Keratinocyte (primary cell): Measurements from ENCODE around the gene UBASH3B. TPM values are rescaled to one million over a fixed set of nuclear protein-coding genes. Genes with fewer than 3 reads are reported as not detected.

Source experiments
- DNase-seq: peaks from one replicate; pipeline ENCODE4 v3.0.0-alpha.2; 2011; ENCODE audit warnings: low read depth, missing footprints, low spot score
- FAIRE-seq: peaks from 2 replicates; lab custom pipeline; 2011; peaks lifted over from hg19 to GRCh38; lab: Jason Lieb, UNC
- H2AFZ ChIP-seq: 2 replicates; pipeline ENCODE4 v1.6.0; 2012; ENCODE audit warnings: low read length, control low read depth, inconsistent platforms; ENCODE audit not compliant: control insufficient read depth
- H3K27ac ChIP-seq: 2 replicates; pipeline ENCODE4 v1.5.1; 2011; ENCODE audit warnings: low read length; ENCODE audit not compliant: control insufficient read depth, insufficient read depth
- H3K27me3 ChIP-seq: 3 replicates; pipeline ENCODE4 v1.6.0; 2011; ENCODE audit warnings: low read length; ENCODE audit not compliant: control insufficient read depth, insufficient read depth; ENCODE audit errors: extremely low read depth
- H3K36me3 ChIP-seq, 2 experiments: 2 replicates in 1 of 2; 3 replicates in 1 of 2; pipeline ENCODE4 v1.5.1; 2011; ENCODE audit warnings: low read length in 2 of 2, mild to moderate bottlenecking in 1 of 2; ENCODE audit not compliant: control insufficient read depth in 2 of 2, insufficient read depth in 2 of 2; ENCODE audit errors: extremely low read depth in 1 of 2
- H3K4me1 ChIP-seq: 3 replicates; pipeline ENCODE4 v1.5.1; 2011; ENCODE audit warnings: low read length; ENCODE audit not compliant: control insufficient read depth, insufficient read depth; ENCODE audit errors: extremely low read depth
- H3K4me2 ChIP-seq: 3 replicates; pipeline ENCODE4 v1.6.0; 2011; ENCODE audit warnings: low read depth, low read length; ENCODE audit not compliant: control insufficient read depth, insufficient read depth; ENCODE audit errors: extremely low read depth
- H3K4me3 ChIP-seq, 3 experiments: fragments of 200-600 bp in 1 of 3; sonication (generic) in 1 of 3; 2 replicates in 2 of 3; 3 replicates in 1 of 3; pipeline ENCODE4 v1.5.1; 2011 to 2016; ENCODE audit warnings: low read length in 3 of 3, mild to moderate bottlenecking in 3 of 3, control low read depth in 2 of 3, inconsistent platforms in 1 of 3, low read depth in 1 of 3, mixed read lengths in 1 of 3, mixed run types in 1 of 3, moderate library complexity in 1 of 3; ENCODE audit not compliant: control insufficient read depth in 2 of 3, insufficient read depth in 2 of 3; ENCODE audit errors: extremely low read depth in 1 of 3
- H3K79me2 ChIP-seq: 2 replicates; pipeline ENCODE4 v1.6.0; 2012; ENCODE audit warnings: low read length; ENCODE audit not compliant: control insufficient read depth, insufficient read depth
- H3K9ac ChIP-seq: 3 replicates; pipeline ENCODE4 v1.6.0; 2011; ENCODE audit warnings: low read length; ENCODE audit not compliant: control insufficient read depth, insufficient read depth; ENCODE audit errors: extremely low read depth
- H3K9me1 ChIP-seq: 3 replicates; pipeline ENCODE4 v1.6.0; 2011; ENCODE audit warnings: low read length; ENCODE audit not compliant: control insufficient read depth, insufficient read depth; ENCODE audit errors: extremely low read depth
- H3K9me3 ChIP-seq: 2 replicates; pipeline ENCODE4 v1.5.1; 2012; ENCODE audit warnings: low read depth, low read length; ENCODE audit not compliant: control insufficient read depth
- H4K20me1 ChIP-seq: 3 replicates; pipeline ENCODE4 v1.6.0; 2011; ENCODE audit warnings: low read length; ENCODE audit not compliant: control insufficient read depth, insufficient read depth; ENCODE audit errors: extremely low read depth
- EZH2 ChIP-seq: IDR thresholded peaks from one replicate; pipeline ENCODE4 v1.6.1; 2012; ENCODE audit warnings: inconsistent platforms, mild to moderate bottlenecking, low read length, moderate library complexity
- dilution Hi-C: fragments of 300-500 bp; cut with MboI; formaldehyde crosslinking; loops from one replicate; pipeline ENCODE4 v1.7.0; 2020; ENCODE audit warnings: low sequenced_read_pairs; ENCODE audit not compliant: extremely low pct_ligation_motif_present
- polyA plus RNA-seq, 5 experiments: library from polyadenylated mRNA; depleted of rRNA in 3 of 5; stranded (reverse) in 3 of 5; stranded (forward) in 1 of 5; unstranded in 1 of 5; fragments of >200 nt; gene quantifications; 1 replicate in 1 of 5; 2 replicates in 3 of 5; 3 replicates in 1 of 5; pipeline versions ENCODE4 v1.2.1 to v1.2.3, GENCODE V29; 2011 to 2012; ENCODE audit warnings: missing spikeins in 2 of 5, low read depth in 1 of 5, low replicate concordance in 1 of 5
- TF ChIP-seq, protein P1 (sequence below), 3 experiments: IDR thresholded peaks in 1 of 3; conservative IDR thresholded peaks in 1 of 3; optimal IDR thresholded peaks in 1 of 3; 2 replicates in 2 of 3; 3 replicates in 1 of 3; pipeline versions ENCODE3 to v1.5.1; 2011; ENCODE audit warnings: low read length in 3 of 3, mild to moderate bottlenecking in 3 of 3, moderate library complexity in 2 of 3, control low read depth in 1 of 3, inconsistent platforms in 1 of 3; ENCODE audit not compliant: insufficient read depth in 2 of 3; ENCODE audit errors: extremely low read depth in 1 of 3

Gene UBASH3B
- polyA plus RNA-seq, 1 donor (not counting 4 experiments of a cell fraction or from before 2014, with no cell fraction given) = 25.0 TPM

DNA sequence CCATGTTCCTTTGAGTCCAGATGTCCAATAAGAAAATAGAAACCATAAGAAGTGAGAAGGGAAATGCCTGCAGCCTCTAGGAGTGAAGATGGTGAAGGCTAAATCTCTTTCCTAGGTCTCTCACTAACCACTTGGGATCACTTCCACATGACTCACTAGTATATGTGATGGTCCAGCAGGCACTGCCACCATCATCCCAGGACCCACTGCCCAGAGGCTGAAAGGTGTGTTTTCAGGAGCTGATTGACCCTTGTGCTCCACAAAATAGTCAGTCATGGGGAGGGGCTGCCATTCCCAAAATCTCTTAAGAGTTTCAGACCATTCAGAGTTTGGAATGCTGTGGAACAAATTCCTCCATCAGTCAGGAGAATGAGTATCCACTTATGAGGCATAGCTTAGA is 22.9 kb downstream of the UBASH3B start:
- Histone ChIP-seq H3K36me3 (peaks cover 3 to 4% of the 10 kb centered on the region in 2 experiments), H4K20me1 (peaks cover 4% of the 10 kb centered on the region), H3K27ac (no peak overlapping the region), H3K9me1 (peaks cover 4% of the 10 kb centered on the region), H3K27me3 (no peaks in the 10 kb centered on the region), H2AFZ (no peak overlapping the region), H3K9me3 (no peaks in the 10 kb centered on the region), H3K4me1 (peaks cover 13% of the 10 kb centered on the region), H3K9ac (no peak overlapping the region), H3K79me2 (peaks cover 71% of the 10 kb centered on the region), H3K4me3 (no peak overlapping the region), H3K4me2 (no peak overlapping the region)
- no peak for DNase-seq
- dilution Hi-C loops = no loop called here
- TF ChIP-seq, protein P1, sequence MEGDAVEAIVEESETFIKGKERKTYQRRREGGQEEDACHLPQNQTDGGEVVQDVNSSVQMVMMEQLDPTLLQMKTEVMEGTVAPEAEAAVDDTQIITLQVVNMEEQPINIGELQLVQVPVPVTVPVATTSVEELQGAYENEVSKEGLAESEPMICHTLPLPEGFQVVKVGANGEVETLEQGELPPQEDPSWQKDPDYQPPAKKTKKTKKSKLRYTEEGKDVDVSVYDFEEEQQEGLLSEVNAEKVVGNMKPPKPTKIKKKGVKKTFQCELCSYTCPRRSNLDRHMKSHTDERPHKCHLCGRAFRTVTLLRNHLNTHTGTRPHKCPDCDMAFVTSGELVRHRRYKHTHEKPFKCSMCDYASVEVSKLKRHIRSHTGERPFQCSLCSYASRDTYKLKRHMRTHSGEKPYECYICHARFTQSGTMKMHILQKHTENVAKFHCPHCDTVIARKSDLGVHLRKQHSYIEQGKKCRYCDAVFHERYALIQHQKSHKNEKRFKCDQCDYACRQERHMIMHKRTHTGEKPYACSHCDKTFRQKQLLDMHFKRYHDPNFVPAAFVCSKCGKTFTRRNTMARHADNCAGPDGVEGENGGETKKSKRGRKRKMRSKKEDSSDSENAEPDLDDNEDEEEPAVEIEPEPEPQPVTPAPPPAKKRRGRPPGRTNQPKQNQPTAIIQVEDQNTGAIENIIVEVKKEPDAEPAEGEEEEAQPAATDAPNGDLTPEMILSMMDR (optimal IDR thresholded peaks at IDR 0.05 in 1 of 3, IDR thresholded peaks at IDR 0.05 in 1 of 3, conservative IDR thresholded peaks at IDR 0.05 in 1 of 3; ENCODE audit: extremely low read depth in 1 of 3, insufficient read depth in 2 of 3, low read length in 3 of 3) = no peak
- no peak for TF ChIP-seq EZH2
- no peak for FAIRE-seq

DNA sequence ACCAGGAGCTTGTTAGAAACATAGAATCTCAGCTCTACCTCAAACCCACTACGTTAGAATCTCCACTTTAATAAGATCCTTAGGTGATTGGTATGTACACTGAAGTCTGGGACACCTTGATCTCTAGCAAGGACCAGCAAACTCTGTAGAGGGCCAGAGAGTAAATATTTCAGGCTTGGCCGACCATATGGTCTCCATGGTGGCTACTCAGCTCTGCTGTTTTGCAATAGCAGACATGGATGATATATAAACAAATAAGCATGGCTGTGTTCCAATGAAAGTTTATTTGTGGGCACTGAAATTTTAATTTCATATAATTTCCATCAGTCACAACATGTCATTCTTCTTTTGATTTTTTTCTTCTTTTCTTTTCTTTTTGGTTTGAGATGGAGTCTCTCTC is 23.9 kb downstream of the UBASH3B start:
- peaks cover 13% of the 10 kb centered on the region for H3K4me1 ChIP-seq
- no peak overlapping the region for H2AFZ ChIP-seq
- peaks cover 4% of the 10 kb centered on the region for H4K20me1 ChIP-seq
- H3K9me1 ChIP-seq = peaks cover 4% of the 10 kb centered on the region
- no peak overlapping the region for H3K9ac ChIP-seq
- dilution Hi-C loops = no loop called here
- H3K9me3 ChIP-seq = no peaks in the 10 kb centered on the region
- DNase-seq = no peak
- no peaks in the 10 kb centered on the region for H3K27me3 ChIP-seq
- FAIRE-seq = no peak
- peaks cover 79% of the 10 kb centered on the region for H3K79me2 ChIP-seq
- no peak overlapping the region for H3K4me2 ChIP-seq
- peaks cover 3 to 4% of the 10 kb centered on the region in 2 experiments for H3K36me3 ChIP-seq
- no peak overlapping the region for H3K4me3 ChIP-seq
- TF ChIP-seq, protein P1 (optimal IDR thresholded peaks at IDR 0.05 in 1 of 3, IDR thresholded peaks at IDR 0.05 in 1 of 3, conservative IDR thresholded peaks at IDR 0.05 in 1 of 3; ENCODE audit: extremely low read depth in 1 of 3, insufficient read depth in 2 of 3, low read length in 3 of 3) = no peak
- no peak for TF ChIP-seq EZH2
- no peak overlapping the region for H3K27ac ChIP-seq
